ENCODE data around the gene TSPAN15.

The TSPAN15 gene

DNA sequence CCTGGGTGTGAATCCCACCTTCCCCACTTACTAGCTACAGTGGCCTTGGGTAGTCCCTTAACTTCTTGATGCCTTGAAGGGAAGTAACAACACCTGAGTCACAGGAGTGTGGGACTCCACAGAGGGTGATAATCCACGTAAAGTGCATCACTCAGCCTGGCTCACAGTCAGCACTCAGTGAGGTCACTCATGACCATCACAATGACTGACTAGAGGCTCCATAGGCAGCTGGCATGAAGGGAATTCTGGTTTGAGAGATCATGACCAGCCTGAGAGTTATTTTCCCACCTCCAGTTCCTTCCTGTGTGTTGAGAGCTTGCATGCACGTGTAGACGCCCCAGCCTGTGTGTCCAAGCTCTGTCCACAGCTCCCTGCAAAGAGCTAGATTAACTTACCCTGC lies 87.2 kb downstream of the TSPAN15 start:
- Histone ChIP-seq H3K79me2 (no peaks in the 10 kb centered on the region), H2AFZ (no peak overlapping the region), H3K27me3 (ENCODE audit: control insufficient read depth, insufficient read depth, low read length) (no peaks in the 10 kb centered on the region), H3K4me3 (ENCODE audit: low read depth, low read length) (no peak overlapping the region), H3K4me2 (ENCODE audit: low read length) (no peak overlapping the region), H3K27ac (no peak overlapping the region), H3K36me3 (ENCODE audit: control insufficient read depth, insufficient read depth, low read length) (no peaks in the 10 kb centered on the region), H3K9ac (no peak overlapping the region), H3K9me3 (ENCODE audit: control insufficient read depth, low read length) (no peaks in the 10 kb centered on the region), H3K4me1 (no peaks in the 10 kb centered on the region)
- TF ChIP-seq, protein P1, sequence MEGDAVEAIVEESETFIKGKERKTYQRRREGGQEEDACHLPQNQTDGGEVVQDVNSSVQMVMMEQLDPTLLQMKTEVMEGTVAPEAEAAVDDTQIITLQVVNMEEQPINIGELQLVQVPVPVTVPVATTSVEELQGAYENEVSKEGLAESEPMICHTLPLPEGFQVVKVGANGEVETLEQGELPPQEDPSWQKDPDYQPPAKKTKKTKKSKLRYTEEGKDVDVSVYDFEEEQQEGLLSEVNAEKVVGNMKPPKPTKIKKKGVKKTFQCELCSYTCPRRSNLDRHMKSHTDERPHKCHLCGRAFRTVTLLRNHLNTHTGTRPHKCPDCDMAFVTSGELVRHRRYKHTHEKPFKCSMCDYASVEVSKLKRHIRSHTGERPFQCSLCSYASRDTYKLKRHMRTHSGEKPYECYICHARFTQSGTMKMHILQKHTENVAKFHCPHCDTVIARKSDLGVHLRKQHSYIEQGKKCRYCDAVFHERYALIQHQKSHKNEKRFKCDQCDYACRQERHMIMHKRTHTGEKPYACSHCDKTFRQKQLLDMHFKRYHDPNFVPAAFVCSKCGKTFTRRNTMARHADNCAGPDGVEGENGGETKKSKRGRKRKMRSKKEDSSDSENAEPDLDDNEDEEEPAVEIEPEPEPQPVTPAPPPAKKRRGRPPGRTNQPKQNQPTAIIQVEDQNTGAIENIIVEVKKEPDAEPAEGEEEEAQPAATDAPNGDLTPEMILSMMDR (IDR thresholded peaks at IDR 0.05), result no peak

DNA sequence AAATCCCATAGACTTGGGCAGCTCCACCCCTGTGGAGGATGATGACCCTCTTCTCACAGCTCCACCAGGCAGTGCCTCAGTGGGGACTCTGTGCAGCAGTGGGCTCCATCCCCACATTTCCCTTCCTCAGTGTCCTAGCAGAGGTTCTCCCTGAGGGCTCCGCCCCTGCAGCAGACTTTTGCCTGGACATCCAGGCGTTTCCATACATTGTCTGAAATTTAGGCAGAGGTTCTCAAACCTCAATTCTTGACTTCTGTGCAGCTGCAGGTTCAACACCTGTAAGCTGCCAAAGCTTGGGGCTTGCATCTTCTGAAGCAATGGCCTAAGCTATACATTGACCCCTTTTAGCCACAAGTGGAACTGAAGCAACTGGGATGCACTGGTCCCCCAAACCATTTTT lies 90.2 kb downstream of the TSPAN15 start:
- no peak overlapping the region for H3K9ac ChIP-seq
- no peaks in the 10 kb centered on the region for H3K27me3 ChIP-seq (ENCODE audit: control insufficient read depth, insufficient read depth, low read length)
- H3K9me3 ChIP-seq (ENCODE audit: control insufficient read depth, low read length), result no peaks in the 10 kb centered on the region
- no peak overlapping the region for H2AFZ ChIP-seq
- no peak overlapping the region for H3K27ac ChIP-seq
- no peaks in the 10 kb centered on the region for H3K4me1 ChIP-seq
- H3K4me2 ChIP-seq (ENCODE audit: low read length), result no peak overlapping the region
- no peak overlapping the region for H3K4me3 ChIP-seq (ENCODE audit: low read depth, low read length)
- H3K36me3 ChIP-seq (ENCODE audit: control insufficient read depth, insufficient read depth, low read length), result no peaks in the 10 kb centered on the region
- H3K79me2 ChIP-seq, result no peaks in the 10 kb centered on the region
- TF ChIP-seq, protein P1 (IDR thresholded peaks at IDR 0.05), result no peak

DNA sequence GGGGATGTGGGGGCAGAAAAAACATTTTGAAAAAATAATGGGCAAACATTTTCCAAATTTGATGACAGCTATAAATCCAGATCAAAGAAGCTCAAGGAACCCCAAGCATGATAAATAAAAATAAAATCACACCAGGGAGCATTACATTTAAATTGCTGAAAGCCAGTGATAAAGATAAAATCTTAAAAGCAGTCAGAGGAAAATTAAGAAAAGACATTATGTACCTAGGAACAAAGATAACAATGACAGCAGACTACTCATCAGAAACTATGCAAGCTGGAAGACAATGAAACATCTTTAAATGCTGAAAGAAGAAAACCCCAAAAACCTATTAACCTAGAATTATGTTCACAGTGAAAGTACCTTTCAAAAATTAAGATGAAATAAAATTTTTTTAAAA lies 98.7 kb downstream of the TSPAN15 start:
- Histone ChIP-seq H3K4me1 (no peaks in the 10 kb centered on the region), H3K4me2 (ENCODE audit: low read length) (no peak overlapping the region), H3K79me2 (no peaks in the 10 kb centered on the region), H3K9ac (no peak overlapping the region), H3K27me3 (ENCODE audit: control insufficient read depth, insufficient read depth, low read length) (no peaks in the 10 kb centered on the region), H3K36me3 (ENCODE audit: control insufficient read depth, insufficient read depth, low read length) (no peaks in the 10 kb centered on the region), H3K4me3 (ENCODE audit: low read depth, low read length) (no peak overlapping the region), H3K27ac (no peak overlapping the region), H3K9me3 (ENCODE audit: control insufficient read depth, low read length) (no peaks in the 10 kb centered on the region), H2AFZ (no peak overlapping the region)
- TF ChIP-seq, protein P1 (IDR thresholded peaks at IDR 0.05), result no peak

DNA sequence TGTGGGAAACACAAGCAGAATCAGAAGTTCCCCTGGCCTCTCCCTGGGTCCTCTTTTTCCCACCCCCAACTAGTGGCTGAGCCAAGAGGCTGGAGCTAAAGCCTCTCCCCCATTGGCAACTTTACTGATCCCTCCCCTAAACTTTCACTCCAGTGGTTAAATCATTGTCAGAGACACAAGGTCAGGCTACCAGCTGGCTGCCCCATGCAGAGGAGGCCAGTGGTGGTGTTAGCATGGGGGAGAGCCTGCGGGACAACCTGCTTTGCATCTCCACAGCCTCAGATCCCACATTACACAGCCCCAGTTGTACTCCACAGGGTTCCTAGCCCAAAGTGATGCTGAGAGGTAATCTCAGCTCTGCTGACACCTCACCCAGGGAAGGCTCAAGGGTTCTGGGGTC lies 101.0 kb downstream of the TSPAN15 start:
- TF ChIP-seq, protein P1 (IDR thresholded peaks at IDR 0.05), result no peak
- Histone ChIP-seq H3K9me3 (ENCODE audit: control insufficient read depth, low read length) (no peaks in the 10 kb centered on the region), H2AFZ (no peak overlapping the region), H3K27ac (no peak overlapping the region), H3K9ac (no peak overlapping the region), H3K36me3 (ENCODE audit: control insufficient read depth, insufficient read depth, low read length) (no peaks in the 10 kb centered on the region), H3K4me2 (ENCODE audit: low read length) (no peak overlapping the region), H3K27me3 (ENCODE audit: control insufficient read depth, insufficient read depth, low read length) (no peaks in the 10 kb centered on the region), H3K79me2 (no peaks in the 10 kb centered on the region), H3K4me3 (ENCODE audit: low read depth, low read length) (no peak overlapping the region), H3K4me1 (no peaks in the 10 kb centered on the region)

DNA sequence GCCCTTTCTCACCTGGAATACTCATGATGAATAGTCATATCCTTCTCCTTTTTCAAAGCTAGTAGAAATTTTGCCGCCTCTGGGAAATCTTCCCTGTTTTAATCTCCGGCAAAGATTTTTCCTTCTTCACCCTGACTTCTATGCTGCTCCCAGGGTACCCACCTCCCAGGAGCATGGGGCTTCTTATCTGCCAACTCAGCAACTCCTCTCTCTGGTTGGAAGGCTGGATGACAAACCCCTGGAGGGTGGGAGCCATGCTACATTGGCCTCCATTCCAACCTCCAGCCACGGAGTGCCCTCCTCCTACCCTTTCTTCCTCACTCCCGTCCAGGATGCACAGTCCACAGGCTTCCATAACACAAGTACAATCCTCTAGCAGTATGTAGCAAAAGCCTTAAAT lies 102.1 kb downstream of the TSPAN15 start:
- H3K4me3 ChIP-seq (ENCODE audit: low read depth, low read length), result no peak overlapping the region
- H3K36me3 ChIP-seq (ENCODE audit: control insufficient read depth, insufficient read depth, low read length), result no peaks in the 10 kb centered on the region
- H3K27ac ChIP-seq, result no peak overlapping the region
- no peak overlapping the region for H3K9ac ChIP-seq
- H3K9me3 ChIP-seq (ENCODE audit: control insufficient read depth, low read length), result no peaks in the 10 kb centered on the region
- TF ChIP-seq, protein P1 (IDR thresholded peaks at IDR 0.05), result no peak
- H3K4me1 ChIP-seq, result no peaks in the 10 kb centered on the region
- H3K27me3 ChIP-seq (ENCODE audit: control insufficient read depth, insufficient read depth, low read length), result no peaks in the 10 kb centered on the region
- H3K4me2 ChIP-seq (ENCODE audit: low read length), result no peak overlapping the region
- no peak overlapping the region for H2AFZ ChIP-seq
- H3K79me2 ChIP-seq, result no peaks in the 10 kb centered on the region

Measured in parathyroid adenoma (tissue), 2 donors.